ENCODE data around the gene CHFR.
A peak's percentile ranks its signal among the peaks of the same experiment; 100 is the strongest.
"Not testable (repeated sequence)": the region's sequence is repeated elsewhere in the genome, so short reads cannot be mapped to it uniquely, and the experiment has no call there.

Gene CHFR

GRCh38 chr12:132847363-132848356 is 39.7 kb downstream of the CHFR start:
- DNase-seq (ENCODE audit: low read depth), result no peak
- H3K4me3 ChIP-seq (ENCODE audit: low read depth, low read length), result no peak overlapping the region

GRCh38 chr12:132844681-132845080 is 42.7 kb downstream of the CHFR start:
- not testable (repeated sequence) for H3K4me3 ChIP-seq (ENCODE audit: low read depth, low read length); DNase-seq (ENCODE audit: low read depth)

- no peak for DNase-seq (ENCODE audit: low read depth)
Observed at GRCh38 chr12:132842449-132843045, 44.9 kb downstream of the CHFR start.

GRCh38 chr12:132841151-132841550 is 46.3 kb downstream of the CHFR start:
- DNase-seq (ENCODE audit: low read depth), result no peak
- H3K4me3 ChIP-seq (ENCODE audit: low read depth, low read length), result no peak overlapping the region

More at GRCh38 chr12:132842449-132843045, 44.9 kb downstream of the CHFR start:
- H3K4me3 ChIP-seq (ENCODE audit: low read depth, low read length), result no peak overlapping the region

GRCh38 chr12:132840536-132840935 is 46.9 kb downstream of the CHFR start:
- DNase-seq (ENCODE audit: low read depth), result no peak
- H3K4me3 ChIP-seq (ENCODE audit: low read depth, low read length), result no peak overlapping the region

GRCh38 chr12:132839558-132840235 is 47.7 kb downstream of the CHFR start:
- DNase-seq (ENCODE audit: low read depth), result no peak
- no peak overlapping the region for H3K4me3 ChIP-seq (ENCODE audit: low read depth, low read length)

- DNase-seq (ENCODE audit: low read depth), result no peak
- H3K4me3 ChIP-seq (ENCODE audit: low read depth, low read length), result no peak overlapping the region
Observed at GRCh38 chr12:132838410-132839080, 48.9 kb downstream of the CHFR start.

- H3K4me3 ChIP-seq (ENCODE audit: low read depth, low read length), result no peak overlapping the region
- no peak for DNase-seq (ENCODE audit: low read depth)
Observed at GRCh38 chr12:132837693-132838409, 49.6 kb downstream of the CHFR start.

- H3K4me3 ChIP-seq (ENCODE audit: low read depth, low read length), result no peak overlapping the region
- DNase-seq (ENCODE audit: low read depth), result no peak
Observed at GRCh38 chr12:132836795-132837331, 50.5 kb downstream of the CHFR start.

- not testable (repeated sequence) for H3K4me3 ChIP-seq (ENCODE audit: low read depth, low read length)
Observed at GRCh38 chr12:132836230-132836629, 51.2 kb downstream of the CHFR start.

GRCh38 chr12:132835076-132836025 is 52.1 kb downstream of the CHFR start:
- H3K4me3 ChIP-seq (ENCODE audit: low read depth, low read length), result no peak overlapping the region
- DNase-seq (ENCODE audit: low read depth), result no peak

More at GRCh38 chr12:132836230-132836629, 51.2 kb downstream of the CHFR start:
- DNase-seq (ENCODE audit: low read depth), result not testable (repeated sequence)

- no peak for DNase-seq (ENCODE audit: low read depth)
- H3K4me3 ChIP-seq (ENCODE audit: low read depth, low read length), result no peak overlapping the region
Observed at GRCh38 chr12:132834181-132834711, 53.2 kb downstream of the CHFR start.

- no peak for DNase-seq (ENCODE audit: low read depth)
Observed at GRCh38 chr12:132833341-132833740, 54.1 kb downstream of the CHFR start.

GRCh38 chr12:132831771-132832170 is 55.6 kb downstream of the CHFR start:
- no peak for DNase-seq (ENCODE audit: low read depth)
- no peak overlapping the region for H3K4me3 ChIP-seq (ENCODE audit: low read depth, low read length)

More at GRCh38 chr12:132833341-132833740, 54.1 kb downstream of the CHFR start:
- H3K4me3 ChIP-seq (ENCODE audit: low read depth, low read length), result no peak overlapping the region

GRCh38 chr12:132828706-132829534 is 58.5 kb downstream of the CHFR start, which contains the start of gene GOLGA3:
TSS of gene GOLGA3 (minus strand) at chr12:132828869. CDS start at chr12:132822128, 6,741 bp downstream.
- peak within 1 kb of the TSS; percentile 99 for H3K4me3 ChIP-seq (ENCODE audit: low read depth, low read length)
- DNase-seq (ENCODE audit: low read depth), result peak; percentile 84
